ENCODE measurements around the gene DEFB119.

- no peak for TF ChIP-seq GATA2 (IDR thresholded peaks at IDR 0.05; ENCODE audit: low read depth, low read length)
- TF ChIP-seq GATA3 (IDR thresholded peaks at IDR 0.05; ENCODE audit: low read depth, low read length): no peak
These were observed 25.3 kb upstream of the DEFB119 start for GRCh38 chr20:31415653-31416052.

Data from SH-SY5Y (cell line).